ENCODE measurements around the gene PTPRN2.

- no peak for TF ChIP-seq CTCF (IDR thresholded peaks at IDR 0.05)
- TF ChIP-seq POLR2A (IDR thresholded peaks at IDR 0.05): no peak
- TF ChIP-seq EP300 (IDR thresholded peaks at IDR 0.05): no peak
Measured at GRCh38 chr7:158373476-158374133, 214.0 kb downstream of the PTPRN2 start.
